ENCODE results near the gene MOCS3. TPM values are rescaled to one million over a fixed set of nuclear protein-coding genes. Genes with fewer than 3 reads are reported as not detected.

The MOCS3 gene
- total RNA-seq, 2 donors from 2014 or later: 2.9 to 3.0 TPM

GRCh38 chr20:50919567-50919966, 39.1 kb upstream of the MOCS3 start:
- no peak overlapping the region for H3K4me3 ChIP-seq
- ATAC-seq (peak; percentile 35), DNase-seq (peak; percentile 37 to 71 (median 50))
- intact Hi-C loops (cut with DNase I): no loop called here
- no peaks in the 10 kb centered on the region for H3K9me3 ChIP-seq
- TF ChIP-seq CTCF (IDR thresholded peaks at IDR 0.05) (no peak), POLR2A (IDR thresholded peaks at IDR 0.05) (no peak)
- no peak overlapping the region for H3K27ac ChIP-seq
- 66 to 72% methylated on average over 6 of the region's 6 CpGs for WGBS, 2 donors
- H3K36me3 ChIP-seq (replicated peaks in 1 of 2; ENCODE audit: insufficient read depth in 1 of 2, low read depth in 2 of 2): no peaks in the 10 kb centered on the region
- H3K27me3 ChIP-seq: no peaks in the 10 kb centered on the region
- peaks cover 67% of the 10 kb centered on the region for H3K4me1 ChIP-seq

DNA sequence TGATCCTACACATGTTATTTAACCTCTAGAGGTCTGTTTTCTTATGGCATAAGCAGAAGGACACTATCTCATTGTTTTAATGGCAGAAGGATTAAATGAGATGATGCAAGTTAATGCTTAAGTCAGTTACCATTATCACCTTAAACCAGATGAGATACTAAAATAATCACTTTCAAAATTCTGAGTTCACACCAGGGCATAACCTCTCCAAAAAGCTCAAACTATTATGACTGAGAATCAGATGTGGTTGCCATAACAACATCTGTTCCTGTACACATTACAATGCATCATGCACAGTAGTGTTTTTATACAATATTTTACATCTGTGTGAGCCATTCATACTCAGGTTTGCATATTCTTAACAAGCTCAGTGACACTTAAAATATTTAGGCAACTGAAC, 37.6 kb upstream of the MOCS3 start:
- peaks cover 70% of the 10 kb centered on the region for H3K4me1 ChIP-seq
- no peak overlapping the region for H3K27ac ChIP-seq
- DNase-seq: no peak
- H3K9me3 ChIP-seq: no peaks in the 10 kb centered on the region
- H3K4me3 ChIP-seq: no peak overlapping the region
- H3K36me3 ChIP-seq (replicated peaks in 1 of 2; ENCODE audit: insufficient read depth in 1 of 2, low read depth in 2 of 2): no peaks in the 10 kb centered on the region
- TF ChIP-seq POLR2A (IDR thresholded peaks at IDR 0.05) (no peak), CTCF (IDR thresholded peaks at IDR 0.05) (no peak)
- no peaks in the 10 kb centered on the region for H3K27me3 ChIP-seq
- ATAC-seq: no peak
- intact Hi-C loops (cut with DNase I): loop anchor here (10.0 kb wide), 1 partner anchor 106 kb away; no protein-coding TSS in a partner anchor

DNA sequence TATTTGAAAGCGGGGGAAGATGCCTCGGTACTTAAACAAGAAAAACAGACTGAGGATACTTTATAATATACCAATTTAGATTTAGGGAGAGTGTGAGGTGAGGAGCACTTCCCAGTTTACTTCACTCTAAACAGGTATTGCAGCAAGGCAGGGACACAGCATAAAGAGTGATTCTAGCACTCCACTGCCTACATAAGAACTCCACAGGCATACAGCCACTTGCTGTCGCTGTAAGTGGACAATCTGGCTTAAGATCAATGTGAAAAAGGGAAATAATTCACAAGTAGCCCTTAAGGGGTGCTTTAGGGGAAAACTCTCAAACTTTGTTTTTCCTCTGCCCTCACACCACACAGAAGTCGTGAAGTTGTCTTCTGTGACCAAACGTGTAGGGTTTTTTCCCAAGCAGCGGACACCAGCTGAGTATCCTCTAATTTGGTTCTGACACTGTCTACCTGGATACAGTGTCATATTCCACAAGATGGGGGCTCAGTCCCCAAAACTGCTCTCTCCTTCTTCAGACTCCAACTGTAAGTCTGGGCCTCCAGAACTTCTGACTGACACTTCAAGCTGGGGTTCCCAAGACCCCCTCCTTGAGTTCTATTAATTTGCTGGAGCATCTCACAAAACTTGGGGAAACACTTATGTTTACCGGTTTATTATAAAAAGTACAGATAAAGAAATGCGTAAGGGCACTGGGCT, 36.7 kb upstream of the MOCS3 start:
- no peaks in the 10 kb centered on the region for H3K36me3 ChIP-seq (replicated peaks in 1 of 2; ENCODE audit: insufficient read depth in 1 of 2, low read depth in 2 of 2)
- DNase-seq (no peak), ATAC-seq (no peak)
- H3K4me1 ChIP-seq: peaks cover 62% of the 10 kb centered on the region
- intact Hi-C loops (cut with DNase I): loop anchor here (10.0 kb wide), 1 partner anchor 107 kb away; no protein-coding TSS in a partner anchor
- no peak for TF ChIP-seq POLR2A (IDR thresholded peaks at IDR 0.05)
- no peaks in the 10 kb centered on the region for H3K9me3 ChIP-seq
- H3K27me3 ChIP-seq: no peaks in the 10 kb centered on the region
- no peak overlapping the region for H3K27ac ChIP-seq
- WGBS, 2 donors: 65 to 77% methylated on average over 8 of the region's 8 CpGs
- no peak overlapping the region for H3K4me3 ChIP-seq

GRCh38 chr20:50924261-50924920, 34.2 kb upstream of the MOCS3 start:
- TF ChIP-seq POLR2A (IDR thresholded peaks at IDR 0.05): no peak
- TF ChIP-seq CTCF (IDR thresholded peaks at IDR 0.05): no peak
- DNase-seq (no peak), ATAC-seq (no peak)

DNA sequence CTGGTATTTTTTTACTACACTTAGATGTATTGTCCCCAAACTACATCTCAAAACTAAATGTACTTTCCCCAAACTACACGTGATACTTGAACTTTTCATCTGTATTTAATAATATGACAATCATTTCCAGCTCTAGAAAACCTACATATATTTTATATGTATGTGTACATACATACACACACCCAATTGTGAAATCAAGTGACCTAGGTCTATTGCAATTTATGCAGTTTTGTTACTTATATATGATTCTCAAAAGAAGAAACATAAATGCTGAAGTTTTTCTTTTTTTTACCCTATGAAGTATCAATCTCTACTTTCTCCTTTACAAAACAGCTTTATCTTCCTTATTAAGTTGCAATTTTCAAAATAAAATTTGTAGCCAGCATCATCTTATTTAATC, 32.1 kb upstream of the MOCS3 start:
- Histone ChIP-seq H3K9me3 (no peaks in the 10 kb centered on the region), H3K27me3 (no peaks in the 10 kb centered on the region), H3K4me3 (no peak overlapping the region), H3K36me3 (replicated peaks in 1 of 2; ENCODE audit: insufficient read depth in 1 of 2, low read depth in 2 of 2) (no peaks in the 10 kb centered on the region), H3K4me1 (peaks cover 62% of the 10 kb centered on the region), H3K27ac (no peak overlapping the region)
- intact Hi-C loops (cut with DNase I): loop anchor here (10.0 kb wide), 1 partner anchor 112 kb away; no protein-coding TSS in a partner anchor
- TF ChIP-seq POLR2A (IDR thresholded peaks at IDR 0.05): no peak
- no peak for TF ChIP-seq CTCF (IDR thresholded peaks at IDR 0.05)
- WGBS, 2 donors: 60 to 73% methylated on average over 1 of the region's 1 CpG
- ATAC-seq (no peak), DNase-seq (no peak)

More at GRCh38 chr20:50924261-50924920, 34.2 kb upstream of the MOCS3 start:
- intact Hi-C loops (cut with DNase I): loop anchor here (10.0 kb wide), 1 partner anchor 110 kb away; no protein-coding TSS in a partner anchor
- Histone ChIP-seq H3K36me3 (replicated peaks in 1 of 2; ENCODE audit: insufficient read depth in 1 of 2, low read depth in 2 of 2) (no peaks in the 10 kb centered on the region), H3K4me1 (peaks cover 65% of the 10 kb centered on the region), H3K27me3 (no peaks in the 10 kb centered on the region), H3K4me3 (no peak overlapping the region), H3K9me3 (no peaks in the 10 kb centered on the region), H3K27ac (no peak overlapping the region)
- 48 to 49% methylated on average over 2 of the region's 2 CpGs for WGBS, 2 donors
